ENCODE data around the gene SERINC2. TPM values are rescaled to one million over a fixed set of nuclear protein-coding genes. Genes with fewer than 3 reads are reported as not detected.
A peak's percentile ranks its signal among the peaks of the same experiment; 100 is the strongest.

SERINC2 gene
- total and polyA plus RNA-seq, 9 of the 15 experiments (the other 6 are each of a cell fraction or from before 2014, with no cell fraction given) = 0.07 to 1.2 (median 0.70) TPM; not detected in 2

DNA sequence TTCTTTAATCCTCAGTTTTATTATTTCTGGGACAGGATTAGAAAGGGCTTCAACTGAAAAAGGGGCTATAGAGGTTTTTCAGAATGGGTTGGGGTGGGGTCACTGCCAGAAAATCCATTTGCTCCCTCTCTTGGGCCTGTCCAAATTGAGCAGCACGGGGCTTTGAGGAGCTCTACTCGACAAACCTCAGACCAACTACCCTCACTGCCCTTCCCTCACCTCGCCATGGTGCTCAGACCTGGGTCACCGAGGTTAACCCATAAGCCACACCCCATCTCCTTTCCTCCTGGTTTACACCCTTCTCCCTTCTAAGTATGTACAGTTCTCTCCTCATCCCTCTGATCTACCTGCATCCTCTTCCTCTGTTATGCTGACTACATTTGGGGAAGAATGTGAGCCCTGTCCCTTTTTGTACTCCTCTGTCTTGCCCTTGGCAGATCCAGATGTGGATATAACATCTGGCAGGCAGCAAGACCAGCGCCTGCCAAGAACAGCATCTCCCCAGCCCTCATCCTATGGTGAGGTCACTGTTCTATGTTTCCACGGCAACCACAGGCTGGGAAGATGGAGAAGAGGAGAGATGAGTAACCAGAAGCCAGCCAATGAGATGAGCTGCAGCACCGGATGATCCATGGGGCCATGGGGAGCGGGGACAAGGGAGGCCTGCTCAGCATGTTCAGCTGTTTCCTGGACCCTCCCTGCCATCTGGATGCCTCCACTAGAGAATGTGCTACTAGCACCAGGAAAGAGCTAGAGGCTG lies 36.5 kb upstream of the SERINC2 start:
- DNase-seq (ENCODE audit: extremely low read depth in 1 of 4, low spot score in 3 of 4) (peak; percentile 29 to 56 (median 54)), FAIRE-seq (no peak), ATAC-seq (no peak)
- 10% methylated on average over 8 of the region's 8 CpGs for WGBS (ENCODE audit: insufficient coverage, low coverage, missing lambda C conversion rate)
- in situ Hi-C loops (cut with MboI) (no loop called here), intact Hi-C loops (cut with micrococcal nuclease) (no loop called here)
- Histone ChIP-seq H3K36me3 (ENCODE audit: control insufficient read depth, insufficient read depth, low read length) (no peaks in the 10 kb centered on the region), H3K27me3 (ENCODE audit: control insufficient read depth in 2 of 2, insufficient read depth in 2 of 2, low read length in 2 of 2) (peaks cover 0 to 6% of the 10 kb centered on the region in 2 experiments; a peak in 1 of 5 replicates), H4K20me1 (replicated peaks; ENCODE audit: control insufficient read depth, insufficient read depth, low read length) (no peaks in the 10 kb centered on the region), H3K9me1 (ENCODE audit: control insufficient read depth, insufficient read depth, low read length) (no peaks in the 10 kb centered on the region), H3K4me3 (no peak overlapping the region), H3K4me2 (ENCODE audit: insufficient read depth, low read length) (no peak overlapping the region), H3K9me3 (replicated peaks; ENCODE audit: control insufficient read depth, insufficient read depth, low read depth, low read length) (no peaks in the 10 kb centered on the region), H2AFZ (ENCODE audit: low read depth, low read length) (no peak overlapping the region), H3K27ac (ENCODE audit: extremely low read depth, low read depth, low read length) (no peak overlapping the region), H3K79me2 (ENCODE audit: control insufficient read depth, insufficient read depth, low read length) (no peaks in the 10 kb centered on the region), H3K4me1 (replicated peaks in 1 of 2; ENCODE audit: control insufficient read depth in 2 of 2, insufficient read depth in 2 of 2, low read length in 2 of 2) (peaks cover 8 to 16% of the 10 kb centered on the region in 2 experiments), H3K9ac (ENCODE audit: insufficient read depth in 1 of 2, low read depth in 2 of 2, low read length in 2 of 2) (no peak overlapping the region)
- ChIA-PET POLR2A (interaction anchor here (0.5 to 0.6 kb wide), 2 partner anchors 18 to 173 kb away, joined by 3 read pairs; no protein-coding TSS in a partner anchor), CTCF (ENCODE audit: low intra/inter-chr PET ratio) (no interaction called here)
- TF ChIP-seq CTBP1 (IDR thresholded peaks at IDR 0.05; ENCODE audit: borderline replicate concordance) (peak; percentile 95), ELF4 (CRISPR knock-in tag; IDR thresholded peaks at IDR 0.05) (no peak), ATF7 (IDR thresholded peaks at IDR 0.05) (peak; percentile 72), RFX1 (IDR thresholded peaks at IDR 0.05) (peak; percentile 84), ZNF79 (CRISPR knock-in tag; IDR thresholded peaks at IDR 0.05; ENCODE audit: low read depth) (no peak), RCOR1 (IDR thresholded peaks at IDR 0.05; ENCODE audit: borderline replicate concordance in 1 of 2, low read depth in 2 of 2, low read length in 2 of 2) (peak in 1 of 2 experiments; percentile 90; a peak in 2 of 4 replicates), ZNF583 (CRISPR knock-in tag; IDR thresholded peaks at IDR 0.05) (no peak), JUND (IDR thresholded peaks at IDR 0.05; ENCODE audit: borderline replicate concordance, low read depth, low read length) (peak; percentile 41; the same call in 1 of the 2 replicates), JUND (tag; IDR thresholded peaks at IDR 0.05; ENCODE audit: borderline replicate concordance, low read depth, low read length) (no peak), RNF2 (IDR thresholded peaks at IDR 0.05) (no peak), KDM1A (IDR thresholded peaks at IDR 0.05) (peak; percentile 65 to 68), JUN (IDR thresholded peaks at IDR 0.05; ENCODE audit: borderline replicate concordance, low read depth, low read length) (peak; percentile 59; the same call in 1 of the 2 replicates), JUN (CRISPR knock-in tag; IDR thresholded peaks at IDR 0.05; ENCODE audit: borderline replicate concordance) (no peak)
- TF ChIP-seq, protein P1, sequence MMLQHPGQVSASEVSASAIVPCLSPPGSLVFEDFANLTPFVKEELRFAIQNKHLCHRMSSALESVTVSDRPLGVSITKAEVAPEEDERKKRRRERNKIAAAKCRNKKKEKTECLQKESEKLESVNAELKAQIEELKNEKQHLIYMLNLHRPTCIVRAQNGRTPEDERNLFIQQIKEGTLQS (IDR thresholded peaks at IDR 0.05) = peak; percentile 69; the same call in 1 of the 2 replicates
- TF ChIP-seq, protein P1 (CRISPR knock-in tag; conservative IDR thresholded peaks at IDR 0.05) = no peak
- BruUV-seq (replicated peaks) = no TSS peak

All from K562 (cell line).